ENCODE data around the gene TBC1D10B.

Gene TBC1D10B

GRCh38 chr16:30370456-30371247 lies at the start of gene TBC1D10B:
TBC1D10B (minus strand) TSS chr16:30370494; CDS start chr16:30370183, 311 bp downstream.
- TF ChIP-seq, protein P1, sequence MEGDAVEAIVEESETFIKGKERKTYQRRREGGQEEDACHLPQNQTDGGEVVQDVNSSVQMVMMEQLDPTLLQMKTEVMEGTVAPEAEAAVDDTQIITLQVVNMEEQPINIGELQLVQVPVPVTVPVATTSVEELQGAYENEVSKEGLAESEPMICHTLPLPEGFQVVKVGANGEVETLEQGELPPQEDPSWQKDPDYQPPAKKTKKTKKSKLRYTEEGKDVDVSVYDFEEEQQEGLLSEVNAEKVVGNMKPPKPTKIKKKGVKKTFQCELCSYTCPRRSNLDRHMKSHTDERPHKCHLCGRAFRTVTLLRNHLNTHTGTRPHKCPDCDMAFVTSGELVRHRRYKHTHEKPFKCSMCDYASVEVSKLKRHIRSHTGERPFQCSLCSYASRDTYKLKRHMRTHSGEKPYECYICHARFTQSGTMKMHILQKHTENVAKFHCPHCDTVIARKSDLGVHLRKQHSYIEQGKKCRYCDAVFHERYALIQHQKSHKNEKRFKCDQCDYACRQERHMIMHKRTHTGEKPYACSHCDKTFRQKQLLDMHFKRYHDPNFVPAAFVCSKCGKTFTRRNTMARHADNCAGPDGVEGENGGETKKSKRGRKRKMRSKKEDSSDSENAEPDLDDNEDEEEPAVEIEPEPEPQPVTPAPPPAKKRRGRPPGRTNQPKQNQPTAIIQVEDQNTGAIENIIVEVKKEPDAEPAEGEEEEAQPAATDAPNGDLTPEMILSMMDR (conservative IDR thresholded peaks at IDR 0.05; ENCODE audit: low read length), result peak; percentile 20; the same call in 1 of the 2 replicates

GRCh38 chr16:30418350-30419181 lies 48.3 kb upstream of the TBC1D10B start:
- peak overlapping the region; percentile 60 for H3K4me3 ChIP-seq (ENCODE audit: low read length)
- no peak for DNase-seq (ENCODE audit: low read depth)
- TF ChIP-seq, protein P1 (conservative IDR thresholded peaks at IDR 0.05; ENCODE audit: low read length), result no peak; the same call in 1 of the 2 replicates

More at GRCh38 chr16:30370456-30371247, at the start of gene TBC1D10B:
- peak; percentile 100 for DNase-seq (ENCODE audit: low read depth)
- H3K4me3 ChIP-seq (ENCODE audit: low read length), result peak within 1 kb of the TSS; percentile 88

- H3K4me3 ChIP-seq (ENCODE audit: low read length), result peak overlapping the region; percentile 60
- TF ChIP-seq, protein P1 (conservative IDR thresholded peaks at IDR 0.05; ENCODE audit: low read length), result no peak
- DNase-seq (ENCODE audit: low read depth), result peak; percentile 89
These were observed 47.4 kb upstream of the TBC1D10B start for GRCh38 chr16:30417529-30418349.

- TF ChIP-seq, protein P1 (conservative IDR thresholded peaks at IDR 0.05; ENCODE audit: low read length), result no peak
- no peak for DNase-seq (ENCODE audit: low read depth)
- peak overlapping the region; percentile 60 for H3K4me3 ChIP-seq (ENCODE audit: low read length)
These were observed 46.6 kb upstream of the TBC1D10B start for GRCh38 chr16:30416624-30417528.

GRCh38 chr16:30416047-30416603 lies 45.8 kb upstream of the TBC1D10B start:
- no peak overlapping the region for H3K4me3 ChIP-seq (ENCODE audit: low read length)
- DNase-seq (ENCODE audit: low read depth), result no peak
- TF ChIP-seq, protein P1 (conservative IDR thresholded peaks at IDR 0.05; ENCODE audit: low read length), result no peak

Measured in AG10803 (cell line).